ENCODE results near the gene UTP11.
A peak's percentile ranks its signal among the peaks of the same experiment; 100 is the strongest.

The UTP11 gene

GRCh38 chr1:38018864-38019343 is 6.4 kb downstream of the UTP11 start:
- Histone ChIP-seq H3K9me3 (replicated peaks in 1 of 11) (no peaks in the 10 kb centered on the region), H3K4me3 (no peak overlapping the region), H3K4me2 (no peak overlapping the region), H3K27ac (no peak overlapping the region), H3K9ac (no peak overlapping the region), H3K36me3 (peaks cover 85 to 100% (median 95%) of the 10 kb centered on the region in 11 experiments), H3K27me3 (no peaks in the 10 kb centered on the region), H3K4me1 (peaks cover 3 to 24% (median 22%) of the 10 kb centered on the region in 10 experiments), H4K20me1 (peaks cover 4 to 91% (median 64%) of the 10 kb centered on the region in 11 experiments; a peak in 18 of 22 replicates)
- peak in 2 of 11 experiments; percentile 17 to 61; a peak in 1 of 22 replicates for TF ChIP-seq Cebpa-rat (IDR thresholded peaks at IDR 0.05)

GRCh38 chr1:38020396-38020795 is 7.9 kb downstream of the UTP11 start:
- Histone ChIP-seq H3K9me3 (replicated peaks in 1 of 11) (no peaks in the 10 kb centered on the region), H3K9ac (no peak overlapping the region), H3K36me3 (peaks cover 96 to 100% (median 99%) of the 10 kb centered on the region in 11 experiments), H3K27me3 (no peaks in the 10 kb centered on the region), H3K27ac (no peak overlapping the region), H4K20me1 (peaks cover 2 to 83% (median 50%) of the 10 kb centered on the region in 11 experiments; a peak in 17 of 22 replicates), H3K4me2 (no peak overlapping the region), H3K4me1 (peaks cover 0 to 16% (median 7%) of the 10 kb centered on the region in 10 experiments; a peak in 16 of 20 replicates), H3K4me3 (no peak overlapping the region)
- no peak for TF ChIP-seq Cebpa-rat (IDR thresholded peaks at IDR 0.05)

- Histone ChIP-seq H3K36me3 (peaks cover 92 to 97% (median 95%) of the 10 kb centered on the region in 11 experiments), H3K27me3 (no peaks in the 10 kb centered on the region), H3K4me1 (peaks cover 8 to 21% (median 12%) of the 10 kb centered on the region in 10 experiments), H3K9me3 (replicated peaks in 1 of 11) (no peaks in the 10 kb centered on the region), H4K20me1 (peaks cover 4 to 80% (median 43%) of the 10 kb centered on the region in 11 experiments; a peak in 18 of 22 replicates), H3K9ac (no peak overlapping the region), H3K4me3 (no peak overlapping the region), H3K4me2 (no peak overlapping the region), H3K27ac (no peak overlapping the region)
- no peak for TF ChIP-seq Cebpa-rat (IDR thresholded peaks at IDR 0.05)
These were observed 9.4 kb downstream of the UTP11 start for GRCh38 chr1:38021969-38022368.

- no peaks in the 10 kb centered on the region for H3K27me3 ChIP-seq
- TF ChIP-seq Cebpa-rat (IDR thresholded peaks at IDR 0.05) = no peak
- peaks cover 4 to 80% (median 46%) of the 10 kb centered on the region in 11 experiments; a peak in 19 of 22 replicates for H4K20me1 ChIP-seq
- H3K4me1 ChIP-seq = peaks cover 10 to 30% (median 17%) of the 10 kb centered on the region in 10 experiments
- H3K4me3 ChIP-seq = no peak overlapping the region
- no peaks in the 10 kb centered on the region for H3K9me3 ChIP-seq (replicated peaks in 1 of 11)
- no peak overlapping the region for H3K27ac ChIP-seq
- H3K9ac ChIP-seq = 0 out of 22 replicates have a peak overlapping the region, but pooled peaks of 1 of the 11 experiments have one; percentile 22
- H3K36me3 ChIP-seq = peaks cover 83 to 97% (median 87%) of the 10 kb centered on the region in 11 experiments
- no peak overlapping the region for H3K4me2 ChIP-seq
These were observed 10.3 kb downstream of the UTP11 start for GRCh38 chr1:38022810-38023209.

GRCh38 chr1:38025233-38025632 is 12.7 kb downstream of the UTP11 start:
- H3K27ac ChIP-seq = no peak overlapping the region
- H3K9ac ChIP-seq = peak overlapping the region in 4 of 11 experiments; percentile 19 to 47 (median 41); a peak in 5 of 22 replicates
- H3K4me2 ChIP-seq = no peak overlapping the region; a peak in 1 of 22 replicates
- H3K27me3 ChIP-seq = no peaks in the 10 kb centered on the region
- H4K20me1 ChIP-seq = peaks cover 0 to 75% (median 28%) of the 10 kb centered on the region in 11 experiments; a peak in 15 of 22 replicates
- H3K9me3 ChIP-seq (replicated peaks in 1 of 11) = no peaks in the 10 kb centered on the region
- no peak for TF ChIP-seq Cebpa-rat (IDR thresholded peaks at IDR 0.05)
- peaks cover 30 to 54% (median 41%) of the 10 kb centered on the region in 10 experiments for H3K4me1 ChIP-seq
- H3K4me3 ChIP-seq = no peak overlapping the region
- H3K36me3 ChIP-seq = peaks cover 60 to 76% (median 62%) of the 10 kb centered on the region in 11 experiments

GRCh38 chr1:38025664-38026063 is 13.1 kb downstream of the UTP11 start:
- H3K27ac ChIP-seq = 0 out of 22 replicates have a peak overlapping the region, but pooled peaks of 1 of the 11 experiments have one; percentile 21
- H3K4me3 ChIP-seq = no peak overlapping the region
- peaks cover 56 to 72% (median 58%) of the 10 kb centered on the region in 11 experiments for H3K36me3 ChIP-seq

GRCh38 chr1:38026592-38027200 is 14.2 kb downstream of the UTP11 start:
- peak overlapping the region; percentile 18 to 58 (median 46); a peak in 21 of 22 replicates for H3K4me2 ChIP-seq
- TF ChIP-seq Cebpa-rat (IDR thresholded peaks at IDR 0.05) = no peak
- no peak overlapping the region for H3K4me3 ChIP-seq
- H3K9ac ChIP-seq = peak overlapping the region in 9 of 11 experiments; percentile 15 to 56 (median 34); a peak in 9 of 22 replicates
- peaks cover 0 to 69% (median 23%) of the 10 kb centered on the region in 11 experiments; a peak in 15 of 22 replicates for H4K20me1 ChIP-seq
- H3K36me3 ChIP-seq = peaks cover 46 to 62% (median 48%) of the 10 kb centered on the region in 11 experiments
- H3K27me3 ChIP-seq = no peaks in the 10 kb centered on the region
- H3K4me1 ChIP-seq = peaks cover 45 to 69% (median 55%) of the 10 kb centered on the region in 10 experiments
- H3K27ac ChIP-seq = peak overlapping the region in 2 of 11 experiments; percentile 7 to 21; a peak in 3 of 22 replicates
- H3K9me3 ChIP-seq (replicated peaks in 1 of 11) = no peaks in the 10 kb centered on the region

More at GRCh38 chr1:38025664-38026063, 13.1 kb downstream of the UTP11 start:
- H3K27me3 ChIP-seq = no peaks in the 10 kb centered on the region
- H3K4me2 ChIP-seq = no peak overlapping the region; a peak in 1 of 22 replicates
- peaks cover 0 to 77% (median 26%) of the 10 kb centered on the region in 11 experiments; a peak in 15 of 22 replicates for H4K20me1 ChIP-seq
- H3K9me3 ChIP-seq (replicated peaks in 1 of 11) = no peaks in the 10 kb centered on the region
- peaks cover 35 to 58% (median 45%) of the 10 kb centered on the region in 10 experiments for H3K4me1 ChIP-seq
- peak overlapping the region in 6 of 11 experiments; percentile 18 to 47 (median 36); a peak in 7 of 22 replicates for H3K9ac ChIP-seq
- TF ChIP-seq Cebpa-rat (IDR thresholded peaks at IDR 0.05) = no peak

- peak overlapping the region in 10 of 11 experiments; percentile 23 to 97 (median 50); a peak in 17 of 22 replicates for H3K4me2 ChIP-seq
- TF ChIP-seq Cebpa-rat (IDR thresholded peaks at IDR 0.05) = no peak
- peak overlapping the region in 4 of 11 experiments; percentile 25 to 44 (median 30); a peak in 5 of 22 replicates for H3K9ac ChIP-seq
- peaks cover 0 to 61% (median 20%) of the 10 kb centered on the region in 11 experiments; a peak in 14 of 22 replicates for H4K20me1 ChIP-seq
- H3K4me3 ChIP-seq = no peak overlapping the region
- peak overlapping the region in 1 of 11 experiments; percentile 7; a peak in 1 of 22 replicates for H3K27ac ChIP-seq
- no peaks in the 10 kb centered on the region for H3K9me3 ChIP-seq (replicated peaks in 1 of 11)
- H3K27me3 ChIP-seq = no peaks in the 10 kb centered on the region
- H3K4me1 ChIP-seq = peaks cover 46 to 76% (median 55%) of the 10 kb centered on the region in 10 experiments
- peaks cover 38 to 54% (median 40%) of the 10 kb centered on the region in 11 experiments for H3K36me3 ChIP-seq
These were observed 14.9 kb downstream of the UTP11 start for GRCh38 chr1:38027201-38028104.
